IPS DF 19.7 (cell line): Measurements from ENCODE around the gene PSMG2.
"Not testable (repeated sequence)": the region's sequence is repeated elsewhere in the genome, so short reads cannot be mapped to it uniquely, and the experiment has no call there.

Experiments used
- DNase-seq: peaks from one replicate; pipeline ENCODE4 v3.0.0-alpha.2; 2013; ENCODE audit warnings: low read depth, low spot score

PSMG2 gene

DNA sequence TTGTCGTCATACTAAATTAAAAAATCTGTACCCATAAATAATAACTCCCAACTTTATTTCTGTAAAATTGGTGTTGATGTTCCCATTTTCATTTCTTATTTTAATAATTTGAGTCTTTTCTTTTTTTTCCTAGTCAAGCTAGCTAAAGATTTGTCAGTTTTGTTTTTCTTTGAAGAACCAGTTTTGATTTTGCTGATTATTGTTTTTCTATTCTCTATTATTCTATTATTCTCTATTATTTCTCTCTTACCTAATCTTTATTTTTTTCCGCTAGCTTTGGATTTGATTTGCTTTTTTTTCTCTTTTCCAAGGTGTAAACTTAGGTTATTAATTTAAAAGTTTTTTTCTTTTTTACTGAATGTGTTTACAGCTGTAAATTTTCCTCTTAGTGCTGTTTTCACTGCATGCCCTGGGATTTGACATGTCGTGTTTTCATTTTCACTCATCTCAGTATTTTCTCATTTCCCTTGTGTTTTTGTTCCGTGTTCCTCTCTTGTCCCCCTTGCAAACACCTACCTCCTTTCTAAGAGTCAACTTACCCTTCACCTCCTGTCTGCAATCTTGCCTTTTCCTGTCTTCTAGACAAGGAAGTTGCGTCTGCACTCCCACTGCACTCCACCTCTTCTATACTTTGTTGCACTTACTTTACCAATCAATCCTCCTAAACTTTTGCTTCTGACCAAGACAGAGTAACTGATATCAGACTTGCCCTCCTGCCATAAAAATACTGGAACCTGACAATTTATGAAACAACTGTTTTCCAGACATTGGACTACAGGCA lies 18.8 kb downstream of the PSMG2 start:
- DNase-seq: no peak

DNA sequence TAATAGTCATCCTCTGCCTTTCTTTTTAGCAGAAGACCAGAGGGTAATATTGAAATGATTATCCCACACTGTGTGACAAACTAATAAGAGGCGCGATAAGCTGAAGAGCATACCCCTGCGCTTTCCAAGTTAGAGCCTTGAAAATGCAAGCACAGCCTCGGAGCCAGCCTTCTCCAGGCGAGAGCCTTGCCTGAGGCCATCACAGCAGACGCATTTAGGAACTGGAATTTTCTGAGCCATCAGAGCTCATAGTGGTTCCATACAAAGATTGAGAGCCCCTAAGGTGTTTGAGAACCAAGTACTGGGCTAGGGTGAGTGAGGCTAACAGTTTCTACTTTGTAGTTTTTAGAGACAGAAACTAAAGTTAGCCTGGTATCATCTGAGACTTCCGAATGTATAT lies 19.9 kb downstream of the PSMG2 start:
- no peak for DNase-seq

DNA sequence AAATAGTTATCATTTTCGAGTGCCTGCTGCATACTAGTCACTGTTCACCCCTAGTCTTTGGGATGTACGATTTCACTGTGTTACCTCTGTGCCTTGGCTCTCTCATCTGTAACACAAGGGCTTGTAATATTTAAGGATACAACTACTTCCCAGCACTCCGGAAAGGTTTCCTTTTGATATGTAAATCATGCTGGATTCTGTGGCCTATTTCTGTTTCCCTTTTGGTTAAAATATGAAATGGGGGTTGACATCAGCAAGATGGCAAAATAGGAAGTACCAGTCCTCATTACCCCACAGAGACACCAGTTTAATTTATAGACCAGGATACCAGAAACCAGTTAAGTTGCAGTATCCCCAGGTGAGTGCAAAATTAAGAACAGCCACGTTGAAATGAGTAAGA lies 23.5 kb downstream of the PSMG2 start:
- no peak for DNase-seq

DNA sequence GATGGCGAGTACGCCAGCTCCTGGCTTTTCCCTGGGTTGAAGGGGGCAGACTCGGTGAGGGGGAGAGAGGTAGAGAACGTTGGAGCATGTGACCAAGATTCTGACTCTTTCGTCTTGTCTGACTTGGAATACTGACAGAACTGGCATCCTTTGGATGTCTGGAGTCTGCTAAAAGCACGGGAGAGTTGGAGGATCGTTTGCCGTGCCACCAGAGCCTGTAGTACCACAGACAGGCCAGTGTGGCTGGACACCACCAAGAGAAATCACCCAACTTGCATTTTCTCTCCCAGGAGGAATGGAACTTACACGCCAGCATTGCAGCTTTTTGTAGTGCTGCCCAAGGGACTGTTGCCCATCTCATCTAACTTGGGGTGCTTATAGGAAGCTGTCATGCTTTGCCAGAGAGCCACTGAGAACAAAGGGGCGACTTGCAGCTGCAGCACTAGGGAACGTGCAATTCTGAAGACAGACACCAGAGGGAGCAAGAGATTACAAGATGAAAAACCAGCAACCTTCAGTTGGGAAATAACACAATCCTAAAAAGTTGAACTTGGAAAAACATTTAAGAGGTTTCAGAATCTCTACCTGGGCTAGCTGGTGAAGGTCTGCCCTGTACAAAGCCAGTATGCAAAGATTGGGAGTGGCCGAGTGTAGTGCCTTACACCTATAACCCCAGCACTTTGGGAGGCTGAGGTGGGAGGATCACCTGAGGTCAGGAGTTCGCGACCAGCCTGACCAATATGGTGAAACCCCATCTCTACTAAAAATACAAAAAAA lies 24.1 kb downstream of the PSMG2 start:
- no peak for DNase-seq

DNA sequence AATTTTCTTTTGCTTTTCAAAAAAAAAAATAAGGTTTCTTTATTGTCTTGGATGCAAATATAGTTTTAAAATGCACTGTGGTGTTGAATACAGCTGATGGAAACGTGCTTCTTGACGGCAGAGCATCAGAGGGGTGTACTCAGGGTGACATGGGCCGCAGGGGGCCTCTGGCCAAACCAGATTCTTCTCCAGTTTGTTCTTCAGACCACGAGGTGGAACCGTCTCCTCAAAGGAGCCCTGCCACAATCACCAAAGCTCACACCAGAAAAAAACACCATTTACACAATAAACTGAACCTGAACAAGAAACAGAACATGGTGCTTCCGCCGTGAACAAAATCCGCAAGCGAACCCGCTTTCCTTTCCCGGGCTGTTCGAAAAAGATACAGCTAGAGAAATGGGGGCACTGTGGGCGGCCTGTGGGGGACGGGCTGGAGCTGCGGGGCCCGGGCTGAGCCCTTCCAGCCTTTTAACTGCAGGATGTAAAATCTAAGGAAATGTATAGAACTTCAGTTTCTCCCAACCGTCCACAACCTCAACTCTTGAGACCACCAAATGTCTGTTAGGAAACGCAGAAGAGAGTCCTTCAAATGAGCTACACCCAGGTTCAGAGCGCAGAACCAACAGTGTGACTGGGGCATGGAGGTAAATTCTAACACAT lies 34.5 kb downstream of the PSMG2 start:
- DNase-seq: no peak

DNA sequence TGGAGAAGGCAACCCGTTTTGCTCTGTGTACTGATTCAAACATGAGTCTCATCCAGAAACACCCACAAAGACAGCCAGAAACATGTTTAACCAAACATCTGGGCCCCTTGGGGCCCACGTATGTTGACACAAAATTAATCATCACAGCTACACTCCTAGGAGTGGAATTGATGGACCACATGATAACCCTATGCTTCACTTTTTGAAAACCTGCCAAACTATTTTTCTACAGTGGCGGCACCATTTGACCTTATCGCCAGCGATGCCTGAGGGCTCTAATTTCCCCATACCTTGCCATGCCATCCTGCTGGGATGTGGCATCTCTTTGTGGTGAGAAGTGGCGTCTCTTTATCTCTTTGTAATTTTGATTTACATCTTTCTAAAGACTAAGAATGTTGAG lies 38.5 kb downstream of the PSMG2 start:
- DNase-seq: no peak

DNA sequence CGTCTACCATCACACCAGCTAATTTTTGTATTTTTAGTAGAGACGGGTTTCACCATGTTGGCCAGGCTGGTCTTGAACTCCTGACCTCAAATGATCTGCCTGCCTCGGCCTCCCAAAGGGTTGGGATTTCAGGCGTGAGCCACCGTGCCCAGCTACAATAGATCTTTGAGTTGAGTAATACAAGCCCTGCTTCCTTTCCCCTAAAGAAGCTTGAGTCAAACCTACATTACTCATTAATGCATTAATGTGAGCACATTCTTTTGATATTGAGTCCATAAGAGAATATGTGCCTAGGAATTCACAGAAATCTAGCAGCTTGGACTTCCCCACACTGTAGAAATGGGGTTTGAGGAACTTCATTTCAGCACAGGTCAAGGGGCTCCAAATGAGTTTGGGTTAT lies 39.6 kb downstream of the PSMG2 start:
- no peak for DNase-seq

DNA sequence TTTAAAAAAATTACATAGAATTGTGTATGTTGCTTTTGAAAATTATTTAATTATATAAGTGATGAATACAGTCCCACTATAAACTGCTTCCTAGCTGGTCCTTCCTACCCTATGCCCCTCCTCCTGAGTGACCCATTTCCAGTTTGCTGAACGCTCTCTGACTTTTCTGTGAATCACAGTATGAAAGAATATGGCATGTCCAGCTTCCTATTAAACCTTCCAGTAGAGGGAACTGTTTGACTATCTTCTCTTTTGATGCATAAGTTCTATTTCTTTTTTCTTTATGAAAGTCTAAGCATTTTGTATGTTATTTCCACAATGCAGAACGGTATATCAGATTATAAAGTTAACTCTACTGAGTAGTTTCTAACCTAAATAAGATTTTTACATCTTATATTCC lies 41.3 kb downstream of the PSMG2 start:
- DNase-seq: no peak

DNA sequence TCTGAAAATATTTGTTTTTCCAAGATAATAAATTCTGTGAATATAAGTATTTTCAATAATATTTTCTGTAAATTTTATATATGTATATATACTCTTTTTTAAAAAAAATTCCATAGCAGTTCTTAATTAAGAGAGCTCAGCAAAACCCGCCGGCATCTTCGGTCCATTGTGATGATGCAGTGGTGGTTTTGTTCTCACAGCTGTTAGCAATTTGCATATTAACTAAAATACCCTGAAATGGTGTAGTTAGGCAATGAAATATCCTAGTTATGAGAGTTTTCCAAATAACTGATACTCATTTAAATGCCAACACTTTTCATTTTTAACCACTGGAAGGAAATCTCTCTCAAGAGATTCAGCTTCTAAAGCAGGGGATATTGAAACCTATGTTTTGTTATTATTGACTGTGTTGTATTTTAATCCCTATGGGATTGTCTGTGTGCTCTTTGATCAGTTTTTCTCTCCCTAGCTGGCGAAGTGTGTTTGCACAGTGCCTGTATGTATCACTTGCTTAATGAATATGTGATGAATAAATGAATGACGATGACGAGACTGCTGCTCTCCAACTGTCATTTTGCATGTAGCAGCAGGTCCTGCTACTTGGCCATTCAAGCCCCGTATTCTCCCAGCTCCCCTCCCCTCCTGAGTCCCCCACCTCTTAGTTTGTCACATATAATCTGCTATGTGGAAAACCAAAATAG lies 42.4 kb downstream of the PSMG2 start:
- no peak for DNase-seq

DNA sequence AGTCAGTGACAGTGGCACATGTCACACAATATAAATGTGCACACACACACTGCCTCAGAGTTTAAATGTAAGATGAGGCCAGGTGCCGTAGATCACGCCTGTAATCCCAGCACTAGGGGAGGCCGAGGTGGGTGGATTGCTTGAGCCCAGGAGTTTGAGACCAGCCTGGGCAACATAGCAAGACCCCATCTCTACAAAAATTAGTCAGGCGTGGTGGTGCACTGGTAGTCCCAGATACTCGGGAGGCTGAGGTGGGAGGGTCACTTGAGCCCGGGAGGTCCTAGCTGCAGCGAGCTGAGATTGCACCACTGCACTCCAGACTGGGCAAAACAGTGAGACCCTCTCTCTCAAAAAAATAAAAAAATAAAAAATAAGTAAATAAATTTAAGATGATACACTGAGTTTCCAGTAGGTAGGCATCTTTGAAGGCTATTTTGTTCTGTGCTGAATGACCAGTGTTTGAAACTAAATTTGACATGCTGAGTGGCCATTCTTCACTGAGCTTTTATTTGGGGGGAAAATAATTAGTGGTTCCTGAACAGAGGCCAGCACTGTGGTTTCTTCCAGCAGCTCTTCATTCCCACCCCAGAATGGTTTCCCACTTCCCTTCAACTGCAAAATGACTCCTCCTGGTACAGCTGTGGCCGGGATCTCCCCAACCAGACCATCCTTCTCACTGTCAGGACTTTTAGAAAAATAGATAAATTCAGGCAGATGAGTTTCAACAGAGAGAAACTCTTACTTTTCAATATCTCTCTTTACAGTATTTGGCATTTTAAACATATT lies 44.9 kb downstream of the PSMG2 start:
- no peak for DNase-seq

DNA sequence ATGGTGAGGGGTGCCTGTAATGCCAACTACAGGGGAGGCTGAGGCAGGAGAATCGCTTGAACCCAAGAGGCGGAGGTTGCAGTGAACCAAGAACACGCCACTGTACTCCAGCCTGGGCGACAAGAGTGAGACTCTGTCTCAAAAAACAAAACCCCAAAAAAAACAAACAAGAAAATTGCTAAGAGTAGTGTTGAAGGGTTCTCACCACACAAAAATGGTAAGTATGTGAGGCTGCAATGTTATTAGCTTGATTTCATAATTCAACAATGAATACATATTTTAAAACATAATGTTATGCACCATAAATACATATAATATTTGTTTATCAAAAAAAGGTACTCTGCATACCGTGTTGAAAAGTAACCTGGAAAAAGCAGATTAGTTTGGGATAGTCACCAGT lies 45.8 kb downstream of the PSMG2 start:
- DNase-seq: no peak

DNA sequence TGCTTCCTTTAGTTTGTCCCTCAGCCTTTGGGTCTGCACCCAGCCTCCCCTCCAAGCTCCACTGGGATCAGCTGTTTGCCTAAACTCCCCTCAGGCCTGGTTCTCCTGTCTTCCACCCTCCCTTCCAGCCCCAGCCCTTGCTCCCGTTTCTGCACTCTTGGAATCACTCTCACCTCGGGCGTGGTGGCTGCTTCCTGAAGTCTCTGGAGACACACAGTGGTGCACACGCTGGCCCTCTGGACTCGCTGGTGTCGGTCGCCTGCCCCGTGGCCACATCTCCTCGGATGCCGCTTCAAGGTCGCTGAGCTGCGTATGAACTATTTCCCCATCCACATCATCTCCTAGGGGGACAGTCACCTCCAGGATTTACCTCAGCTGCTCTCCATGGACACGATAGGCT lies 46.3 kb downstream of the PSMG2 start:
- no peak for DNase-seq

DNA sequence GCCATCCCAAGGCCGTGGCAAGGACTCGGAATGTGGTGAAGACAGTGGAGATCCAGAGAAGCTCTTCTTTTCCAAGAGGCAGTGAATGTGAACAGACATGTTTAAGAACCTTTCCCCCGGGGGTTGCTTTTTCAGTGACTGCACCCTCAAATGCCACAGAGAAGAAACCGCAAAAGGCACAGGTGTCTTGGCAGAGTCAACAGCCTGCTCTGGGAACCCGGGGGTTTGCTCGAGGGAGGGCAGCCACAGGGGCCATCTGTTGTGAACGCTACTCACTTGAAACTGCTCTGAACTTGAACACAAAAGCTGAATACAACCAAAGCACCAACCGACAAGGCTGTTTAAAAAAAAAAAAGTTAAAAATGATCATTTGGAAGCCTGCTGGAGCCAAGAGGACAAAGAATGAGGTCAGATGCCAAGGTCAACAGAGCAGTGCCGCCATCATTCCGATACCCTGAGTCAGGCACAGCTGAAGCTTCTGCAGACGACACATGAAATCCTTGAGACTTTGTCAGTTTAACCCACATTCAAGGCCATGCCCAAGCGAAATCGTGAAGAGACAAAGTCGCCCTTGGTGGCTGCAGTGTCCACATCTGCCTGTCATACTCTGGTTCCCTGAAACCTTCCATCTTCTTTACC lies 47.4 kb downstream of the PSMG2 start:
- no peak for DNase-seq

DNA sequence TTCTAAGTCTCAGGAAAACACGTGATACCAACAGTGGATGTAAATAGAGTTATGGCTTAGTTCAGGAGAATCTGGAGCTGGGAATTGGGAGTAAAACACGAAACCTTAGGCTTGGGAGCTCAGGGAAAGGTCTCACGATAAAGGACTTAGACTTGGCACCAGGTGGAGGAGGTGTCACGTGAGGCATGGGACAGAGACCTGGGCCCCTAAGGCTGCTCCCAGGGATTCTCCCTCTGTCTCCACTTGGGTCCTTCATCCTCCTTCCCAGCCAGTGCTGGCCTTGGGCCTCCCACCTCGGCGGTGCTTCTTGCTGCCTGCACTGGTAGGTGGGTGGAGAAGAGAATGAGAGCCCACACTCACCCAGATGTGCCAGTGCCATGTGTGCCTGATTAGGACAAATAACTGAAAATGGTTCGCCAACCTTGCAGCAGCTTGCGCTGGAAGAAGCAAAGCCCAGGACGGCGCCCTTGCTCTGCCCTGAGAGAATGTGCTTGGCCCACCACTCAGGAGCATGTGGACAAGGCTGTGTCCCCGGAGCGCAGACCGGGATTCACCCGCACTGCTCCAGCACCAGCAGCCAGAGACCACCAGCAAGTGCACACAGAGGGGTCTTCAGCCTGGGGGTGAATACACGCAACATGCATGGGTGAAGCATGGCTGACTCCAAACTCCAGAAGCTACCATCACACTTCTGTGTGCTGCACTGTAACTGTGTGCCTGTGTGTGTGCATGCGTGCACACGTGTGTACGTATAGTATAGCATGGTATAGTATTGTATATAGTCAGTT lies 48.1 kb downstream of the PSMG2 start:
- no peak for DNase-seq

DNA sequence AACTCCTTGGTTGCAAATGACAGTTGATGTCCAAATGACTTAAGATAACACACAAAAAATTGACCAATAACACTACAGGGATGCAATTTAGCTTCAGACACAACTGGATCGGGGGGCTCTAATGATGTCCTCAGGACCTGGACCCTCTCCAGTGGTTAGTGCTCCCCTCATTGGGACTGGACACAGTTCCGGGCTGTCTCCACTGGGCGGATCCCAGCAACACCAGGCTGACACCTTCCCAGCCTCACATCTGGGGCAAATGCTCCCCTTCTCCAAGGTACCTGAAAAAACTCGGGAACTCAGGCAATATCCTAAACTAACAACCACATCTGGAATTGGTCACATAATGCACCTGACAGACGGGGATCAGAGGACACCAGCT lies 48.7 kb downstream of the PSMG2 start:
- no peak for DNase-seq

DNA sequence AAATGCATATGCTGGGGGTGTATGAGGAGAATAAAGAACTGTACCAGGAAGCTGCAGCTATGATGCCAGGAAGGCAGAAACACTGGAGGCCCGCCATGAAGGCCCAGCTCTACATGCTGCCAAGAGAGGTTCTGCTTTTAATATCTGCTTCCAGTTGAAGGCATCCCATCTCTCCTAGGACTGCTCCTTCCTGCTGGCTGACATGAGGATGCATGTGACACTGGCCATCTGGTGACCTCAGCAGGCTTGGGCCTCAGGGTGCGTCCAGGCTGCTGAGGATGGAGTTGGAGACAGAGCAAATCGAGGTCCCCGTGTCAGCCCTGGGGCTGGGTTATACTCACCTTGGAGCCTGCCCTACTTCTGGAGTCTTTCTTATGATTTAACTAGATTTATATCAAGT lies 49.0 kb downstream of the PSMG2 start:
- DNase-seq: no peak

DNA sequence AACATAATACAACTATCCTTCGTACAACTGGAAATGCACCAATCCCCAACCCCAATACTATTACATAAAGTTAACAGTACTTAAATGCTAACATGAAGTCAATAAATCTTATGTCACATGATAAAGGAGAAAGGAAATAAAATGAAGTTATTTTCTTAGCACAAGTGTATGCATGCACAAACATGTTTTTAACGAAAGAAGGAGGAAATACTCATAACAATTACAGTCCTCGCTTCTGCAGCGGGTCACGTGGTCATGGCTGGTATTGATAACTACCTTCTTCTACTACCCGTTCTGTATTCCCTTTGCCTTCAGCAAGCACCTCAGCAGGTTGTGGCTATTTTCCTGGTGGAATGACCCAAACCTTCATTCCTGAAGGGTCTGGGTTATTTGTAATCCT lies 51.7 kb downstream of the PSMG2 start:
- DNase-seq: no peak

DNA sequence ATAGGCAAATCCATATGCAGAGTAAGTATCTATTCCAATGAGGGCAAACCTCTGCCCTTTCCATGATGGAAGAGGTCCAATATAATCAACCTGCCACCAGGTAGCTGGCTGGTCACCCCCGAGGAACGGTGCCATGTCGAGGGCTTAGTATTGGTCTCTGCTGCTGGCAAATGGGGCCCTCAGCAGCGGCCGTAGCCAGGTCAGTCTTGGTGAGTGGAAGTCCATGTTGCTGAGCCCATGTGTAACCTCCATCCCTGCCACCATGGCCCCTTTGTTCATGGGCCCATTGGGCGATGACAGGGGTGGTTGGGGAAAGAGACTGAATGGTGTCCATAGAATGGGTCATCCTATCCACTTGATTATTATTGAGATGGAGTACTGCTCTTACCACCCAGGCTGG lies 52.8 kb downstream of the PSMG2 start:
- not testable (repeated sequence) for DNase-seq

DNA sequence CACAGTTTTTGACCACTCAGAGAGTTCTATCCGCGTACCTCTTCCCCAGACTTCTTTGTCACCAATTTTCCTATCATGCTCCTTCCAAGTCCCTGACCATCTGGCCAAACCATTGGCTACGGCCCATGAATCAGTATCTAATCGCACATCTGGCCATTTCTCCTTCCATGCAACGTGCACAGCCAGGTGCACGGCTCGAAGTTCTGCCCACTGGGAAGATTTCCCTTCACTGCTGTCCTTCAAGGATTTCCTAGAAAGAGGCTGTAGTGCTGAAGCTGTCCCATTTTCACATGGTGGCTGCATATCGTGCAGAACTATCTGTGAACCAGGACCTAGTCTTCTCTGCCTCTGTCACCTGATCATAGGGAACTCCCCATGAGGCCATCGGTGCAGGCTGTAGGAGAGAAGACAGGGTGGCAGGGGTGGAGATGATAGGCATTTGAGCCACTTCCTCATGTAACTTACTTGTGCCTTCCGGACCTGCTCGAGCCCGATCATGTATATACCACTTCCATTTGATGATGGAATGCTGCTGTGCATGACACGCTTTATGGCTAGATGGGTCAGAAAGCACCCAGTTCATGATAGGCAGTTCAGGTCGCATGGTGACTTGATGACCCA lies 53.9 kb downstream of the PSMG2 start:
- not testable (repeated sequence) for DNase-seq

DNA sequence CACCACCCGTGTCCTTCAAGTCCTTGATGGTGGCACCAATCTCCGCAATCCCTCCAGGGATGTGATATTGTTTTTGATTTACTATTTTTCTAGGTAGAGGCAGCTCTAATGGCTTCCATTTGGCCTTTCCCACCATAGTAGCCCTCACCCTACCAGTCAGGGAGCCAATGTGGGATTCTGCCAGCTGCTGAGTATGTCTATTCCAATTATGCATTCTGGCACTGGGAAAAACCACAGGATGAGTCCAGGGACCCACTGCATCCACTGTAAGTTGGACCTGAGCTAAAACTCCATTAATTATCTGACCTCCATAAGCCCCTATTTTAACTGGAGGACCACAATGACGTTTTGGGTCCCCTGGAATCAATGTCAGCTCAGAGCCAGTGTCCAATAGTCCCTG lies 55.7 kb downstream of the PSMG2 start:
- not testable (repeated sequence) for DNase-seq
